ENCODE measurements around the gene TRMT10A. TPM values are rescaled to one million over a fixed set of nuclear protein-coding genes. Genes with fewer than 3 reads are reported as not detected.

TRMT10A gene
- total RNA-seq, 3 donors from 2014 or later (not counting 1 experiment from before 2014, with no cell fraction given) = 1.6 to 2.6 (median 2.2) TPM

DNA sequence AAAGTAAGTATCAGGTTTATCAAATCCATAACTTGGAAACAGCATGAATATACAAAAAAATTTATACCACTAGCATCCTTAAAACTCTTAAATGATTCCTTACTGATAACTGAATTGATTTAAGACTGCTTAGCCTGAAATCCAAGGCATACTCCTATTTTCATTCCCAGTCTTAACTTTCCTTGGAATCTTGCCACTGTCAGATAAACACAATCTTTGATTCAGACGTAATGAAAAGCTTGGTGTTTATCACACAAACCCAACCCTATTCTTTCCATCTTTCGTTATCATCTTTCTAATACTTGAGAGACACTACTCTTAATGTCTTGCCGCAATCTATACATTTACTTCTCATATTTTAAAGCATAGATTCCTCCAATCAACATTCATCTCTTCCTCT is 33.9 kb downstream of the TRMT10A start:
- peaks cover 2% of the 10 kb centered on the region for H3K27me3 ChIP-seq (ENCODE audit: control insufficient read depth, insufficient read depth, low read length)
- no peaks in the 10 kb centered on the region for H3K4me1 Mint-ChIP-seq
- H3K36me3 Mint-ChIP-seq = no peaks in the 10 kb centered on the region
- ATAC-seq (no peak), DNase-seq (no peak)
- peaks cover 17 to 51% of the 10 kb centered on the region in 2 donors for H3K27me3 Mint-ChIP-seq (ENCODE audit: low read depth in 2 of 2)
- H3K9me3 Mint-ChIP-seq = no peaks in the 10 kb centered on the region
- no peak overlapping the region for H3K27ac ChIP-seq (ENCODE audit: low read length)
- no peaks in the 10 kb centered on the region for H3K4me1 ChIP-seq (ENCODE audit: control insufficient read depth, insufficient read depth, low read length)
- H3K4me3 ChIP-seq (ENCODE audit: low read length) = no peak overlapping the region
- TF ChIP-seq, protein P1, sequence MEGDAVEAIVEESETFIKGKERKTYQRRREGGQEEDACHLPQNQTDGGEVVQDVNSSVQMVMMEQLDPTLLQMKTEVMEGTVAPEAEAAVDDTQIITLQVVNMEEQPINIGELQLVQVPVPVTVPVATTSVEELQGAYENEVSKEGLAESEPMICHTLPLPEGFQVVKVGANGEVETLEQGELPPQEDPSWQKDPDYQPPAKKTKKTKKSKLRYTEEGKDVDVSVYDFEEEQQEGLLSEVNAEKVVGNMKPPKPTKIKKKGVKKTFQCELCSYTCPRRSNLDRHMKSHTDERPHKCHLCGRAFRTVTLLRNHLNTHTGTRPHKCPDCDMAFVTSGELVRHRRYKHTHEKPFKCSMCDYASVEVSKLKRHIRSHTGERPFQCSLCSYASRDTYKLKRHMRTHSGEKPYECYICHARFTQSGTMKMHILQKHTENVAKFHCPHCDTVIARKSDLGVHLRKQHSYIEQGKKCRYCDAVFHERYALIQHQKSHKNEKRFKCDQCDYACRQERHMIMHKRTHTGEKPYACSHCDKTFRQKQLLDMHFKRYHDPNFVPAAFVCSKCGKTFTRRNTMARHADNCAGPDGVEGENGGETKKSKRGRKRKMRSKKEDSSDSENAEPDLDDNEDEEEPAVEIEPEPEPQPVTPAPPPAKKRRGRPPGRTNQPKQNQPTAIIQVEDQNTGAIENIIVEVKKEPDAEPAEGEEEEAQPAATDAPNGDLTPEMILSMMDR (IDR thresholded peaks at IDR 0.05) = no peak
- no peaks in the 10 kb centered on the region for H3K9me3 ChIP-seq (ENCODE audit: control insufficient read depth, insufficient read depth, low read length)
- 94% methylated on average over 3 of the region's 3 CpGs for WGBS (ENCODE audit: insufficient coverage)
- no peak overlapping the region for H3K27ac Mint-ChIP-seq
- intact Hi-C loops (cut with micrococcal nuclease) = no loop called here
- H3K4me3 Mint-ChIP-seq = no peak overlapping the region
- no peaks in the 10 kb centered on the region for H3K36me3 ChIP-seq (ENCODE audit: control insufficient read depth, insufficient read depth, low read length)

DNA sequence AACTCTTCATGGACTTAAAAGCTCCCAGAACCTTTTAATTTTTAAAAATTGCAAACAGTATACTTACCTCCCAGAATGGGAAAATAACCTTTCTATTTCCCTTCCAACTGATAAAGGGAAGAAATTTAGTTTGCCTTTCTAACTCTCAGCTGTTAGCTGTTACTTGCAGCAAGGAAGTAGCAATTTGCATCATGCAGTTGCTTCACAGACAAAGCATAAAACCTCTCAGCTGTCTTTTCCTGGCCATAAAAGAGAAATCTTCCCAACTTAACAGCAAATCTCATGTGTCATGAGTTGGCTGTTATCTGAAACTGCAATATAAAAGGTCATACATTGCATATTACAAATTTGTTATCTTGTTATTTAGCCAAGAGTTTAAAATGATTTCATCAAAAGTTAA is 34.6 kb downstream of the TRMT10A start:
- Histone ChIP-seq H3K4me3 (ENCODE audit: low read length) (no peak overlapping the region), H3K36me3 (ENCODE audit: control insufficient read depth, insufficient read depth, low read length) (no peaks in the 10 kb centered on the region), H3K27ac (ENCODE audit: low read length) (no peak overlapping the region), H3K4me1 (ENCODE audit: control insufficient read depth, insufficient read depth, low read length) (no peaks in the 10 kb centered on the region), H3K27me3 (ENCODE audit: control insufficient read depth, insufficient read depth, low read length) (peaks cover 2% of the 10 kb centered on the region), H3K9me3 (ENCODE audit: control insufficient read depth, insufficient read depth, low read length) (no peaks in the 10 kb centered on the region)
- no peaks in the 10 kb centered on the region for H3K36me3 Mint-ChIP-seq
- no peak for DNase-seq
- H3K4me1 Mint-ChIP-seq = no peaks in the 10 kb centered on the region
- no peaks in the 10 kb centered on the region for H3K9me3 Mint-ChIP-seq
- H3K27me3 Mint-ChIP-seq (ENCODE audit: low read depth in 2 of 2) = peaks cover 20 to 56% of the 10 kb centered on the region in 2 donors
- no peak overlapping the region for H3K27ac Mint-ChIP-seq
- no peak overlapping the region for H3K4me3 Mint-ChIP-seq
- intact Hi-C loops (cut with micrococcal nuclease) = no loop called here
- no peak for ATAC-seq
- TF ChIP-seq, protein P1 (IDR thresholded peaks at IDR 0.05) = no peak

DNA sequence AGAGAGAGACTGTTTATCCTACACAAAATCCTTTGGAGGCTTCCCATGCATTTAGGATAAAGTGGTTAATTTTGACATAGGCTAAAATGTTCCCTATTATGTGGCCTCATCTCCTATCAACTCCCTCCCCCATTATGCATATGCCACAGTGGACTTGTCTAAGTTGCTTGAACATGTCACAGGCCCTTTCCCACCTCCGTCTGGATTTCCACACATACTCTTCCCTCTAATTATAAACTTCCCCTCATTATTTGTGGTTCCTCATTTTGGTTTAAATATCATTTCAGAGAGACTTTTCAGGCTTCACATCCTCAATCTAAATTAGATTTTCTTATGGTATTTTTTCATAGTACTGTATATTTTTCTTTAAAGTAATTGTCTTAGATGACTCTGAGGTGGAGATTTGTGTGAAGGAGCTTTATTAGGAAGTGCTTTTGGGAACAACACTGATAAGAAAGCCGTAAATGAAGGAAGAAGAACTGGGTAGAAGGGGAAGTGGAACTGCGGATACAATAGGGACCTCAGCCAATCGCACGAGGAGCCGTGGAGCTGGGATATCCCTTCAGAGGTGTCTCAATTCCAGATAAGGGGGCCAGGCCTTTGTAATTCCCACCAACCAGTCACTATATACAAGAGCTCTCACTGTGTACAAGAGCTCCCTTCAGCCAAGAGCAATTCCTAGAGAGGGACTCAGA is 45.1 kb downstream of the TRMT10A start:
- ATAC-seq = no peak
- TF ChIP-seq, protein P1 (IDR thresholded peaks at IDR 0.05) = no peak
- H3K36me3 ChIP-seq (ENCODE audit: control insufficient read depth, insufficient read depth, low read length) = no peaks in the 10 kb centered on the region
- no peaks in the 10 kb centered on the region for H3K27me3 ChIP-seq (ENCODE audit: control insufficient read depth, insufficient read depth, low read length)
- no peak for DNase-seq
- no peaks in the 10 kb centered on the region for H3K4me1 ChIP-seq (ENCODE audit: control insufficient read depth, insufficient read depth, low read length)
- Mint-ChIP-seq H3K9me3 (no peaks in the 10 kb centered on the region), H3K36me3 (no peaks in the 10 kb centered on the region), H3K27ac (no peak overlapping the region), H3K27me3 (ENCODE audit: low read depth in 2 of 2) (peaks cover 5 to 11% of the 10 kb centered on the region in 2 donors), H3K4me1 (no peaks in the 10 kb centered on the region), H3K4me3 (no peak overlapping the region)
- no peak overlapping the region for H3K27ac ChIP-seq (ENCODE audit: low read length)
- 16% methylated on average over 6 of the region's 6 CpGs for WGBS (ENCODE audit: insufficient coverage)
- H3K9me3 ChIP-seq (ENCODE audit: control insufficient read depth, insufficient read depth, low read length) = no peaks in the 10 kb centered on the region
- intact Hi-C loops (cut with micrococcal nuclease) = no loop called here
- H3K4me3 ChIP-seq (ENCODE audit: low read length) = no peak overlapping the region

- peaks cover 8 to 19% of the 10 kb centered on the region in 2 donors for H3K27me3 Mint-ChIP-seq (ENCODE audit: low read depth in 2 of 2)
- no peaks in the 10 kb centered on the region for H3K9me3 ChIP-seq (ENCODE audit: control insufficient read depth, insufficient read depth, low read length)
- intact Hi-C loops (cut with micrococcal nuclease) = no loop called here
- H3K4me1 ChIP-seq (ENCODE audit: control insufficient read depth, insufficient read depth, low read length) = no peaks in the 10 kb centered on the region
- no peaks in the 10 kb centered on the region for H3K36me3 Mint-ChIP-seq
- ATAC-seq (no peak), DNase-seq (no peak)
- H3K4me3 Mint-ChIP-seq = no peak within 1 kb of the TSS
- H3K36me3 ChIP-seq (ENCODE audit: control insufficient read depth, insufficient read depth, low read length) = no peaks in the 10 kb centered on the region
- H3K27ac Mint-ChIP-seq = no peak within 1 kb of the TSS
- H3K27me3 ChIP-seq (ENCODE audit: control insufficient read depth, insufficient read depth, low read length) = no peaks in the 10 kb centered on the region
- H3K4me3 ChIP-seq (ENCODE audit: low read length) = no peak within 1 kb of the TSS
- peaks cover 8% of the 10 kb centered on the region in 2 donors for H3K4me1 Mint-ChIP-seq
- WGBS (ENCODE audit: insufficient coverage) = no CpG with 5 or more reads among the region's 4 CpGs
- TF ChIP-seq, protein P1 (IDR thresholded peaks at IDR 0.05) = no peak
- H3K9me3 Mint-ChIP-seq = peaks cover 0 to 4% of the 10 kb centered on the region in 2 donors
- H3K27ac ChIP-seq (ENCODE audit: low read length) = no peak within 1 kb of the TSS
Observed at GRCh38 chr4:99510721-99511120, 53.1 kb downstream of the TRMT10A start, which contains the start of gene C4orf17. Gene C4orf17 (plus strand): TSS chr4:99511021. CDS start chr4:99513082, 2,061 bp downstream.
